ENCODE results near the gene TNFSF18. TPM values are rescaled to one million over a fixed set of nuclear protein-coding genes. Genes with fewer than 3 reads are reported as not detected.
"Not testable (repeated sequence)": the region's sequence is repeated elsewhere in the genome, so short reads cannot be mapped to it uniquely, and the experiment has no call there.

TNFSF18 gene
- polyA plus RNA-seq, 2 of the 4 experiments (the other 2 are of a cell fraction): not detected

GRCh38 chr1:173082913-173083312 is 32.2 kb upstream of the TNFSF18 start:
- ChIA-PET POLR2A (no interaction called here), CTCF (no interaction called here)
- ATAC-seq: no peak
- Histone ChIP-seq H3K4me3 (no peak overlapping the region), H3K9me3 (no peaks in the 10 kb centered on the region), H3K4me2 (no peak overlapping the region), H3K27ac (no peak overlapping the region), H3K4me1 (no peaks in the 10 kb centered on the region)
- no peak for DNase-seq (ENCODE audit: low read depth in 1 of 2, low spot score in 1 of 2)
- WGBS (ENCODE audit: missing lambda C conversion rate): 59% methylated on average over 1 of the region's 1 CpG
- no peak for TF ChIP-seq RFX5 (IDR thresholded peaks at IDR 0.05)
- FAIRE-seq: peak; percentile 18

- H3K9me3 ChIP-seq; ATAC-seq; DNase-seq (ENCODE audit: low read depth in 1 of 2, low spot score in 1 of 2); POLR2A ChIA-PET; H3K4me2 ChIP-seq; H3K27ac ChIP-seq; H3K4me3 ChIP-seq; CTCF ChIA-PET; H3K4me1 ChIP-seq; FAIRE-seq: not testable (repeated sequence)
- 78% methylated on average over 6 of the region's 6 CpGs for WGBS (ENCODE audit: missing lambda C conversion rate)
Observed at GRCh38 chr1:173074217-173074616, 23.5 kb upstream of the TNFSF18 start.

- no peak for DNase-seq (ENCODE audit: low read depth in 1 of 2, low spot score in 1 of 2)
- TF ChIP-seq HOXB5 (CRISPR knock-in tag; IDR thresholded peaks at IDR 0.05) (no peak), NR3C1 (IDR thresholded peaks at IDR 0.05) (no peak), KDM1A (IDR thresholded peaks at IDR 0.05; ENCODE audit: low read depth) (no peak), ZFP36 (IDR thresholded peaks at IDR 0.05; ENCODE audit: borderline replicate concordance, partially characterized antibody) (no peak), HDAC2 (IDR thresholded peaks at IDR 0.05) (no peak), REST (IDR thresholded peaks at IDR 0.05) (no peak), CHD4 (IDR thresholded peaks at IDR 0.05; ENCODE audit: borderline replicate concordance) (no peak), USF2 (IDR thresholded peaks at IDR 0.05) (no peak), RNF2 (IDR thresholded peaks at IDR 0.05; ENCODE audit: borderline replicate concordance, low read depth) (no peak), ZSCAN20 (CRISPR knock-in tag; IDR thresholded peaks at IDR 0.05) (no peak), HMGXB4 (CRISPR knock-in tag; IDR thresholded peaks at IDR 0.05; ENCODE audit: borderline replicate concordance) (no peak), SMC3 (IDR thresholded peaks at IDR 0.05) (no peak), MAX (IDR thresholded peaks at IDR 0.05) (no peak)
- TF ChIP-seq, protein P1, sequence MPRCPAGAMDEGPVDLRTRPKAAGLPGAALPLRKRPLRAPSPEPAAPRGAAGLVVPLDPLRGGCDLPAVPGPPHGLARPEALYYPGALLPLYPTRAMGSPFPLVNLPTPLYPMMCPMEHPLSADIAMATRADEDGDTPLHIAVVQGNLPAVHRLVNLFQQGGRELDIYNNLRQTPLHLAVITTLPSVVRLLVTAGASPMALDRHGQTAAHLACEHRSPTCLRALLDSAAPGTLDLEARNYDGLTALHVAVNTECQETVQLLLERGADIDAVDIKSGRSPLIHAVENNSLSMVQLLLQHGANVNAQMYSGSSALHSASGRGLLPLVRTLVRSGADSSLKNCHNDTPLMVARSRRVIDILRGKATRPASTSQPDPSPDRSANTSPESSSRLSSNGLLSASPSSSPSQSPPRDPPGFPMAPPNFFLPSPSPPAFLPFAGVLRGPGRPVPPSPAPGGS (IDR thresholded peaks at IDR 0.05): no peak
- WGBS (ENCODE audit: missing lambda C conversion rate): 73% methylated on average over 3 of the region's 3 CpGs
- no peak for FAIRE-seq
- Histone ChIP-seq H3K4me3 (no peak overlapping the region), H3K4me2 (no peak overlapping the region), H3K9me3 (no peaks in the 10 kb centered on the region), H3K4me1 (peaks cover 8% of the 10 kb centered on the region; the same call in 2 of the 3 replicates), H3K27ac (no peak overlapping the region)
- ChIA-PET CTCF (interaction anchor here (2.0 kb wide), 1 partner anchor 138 kb away, joined by 5 read pairs; no protein-coding TSS in a partner anchor), POLR2A (no interaction called here)
- no peak for ATAC-seq
Observed at GRCh38 chr1:173064011-173064410, 13.3 kb upstream of the TNFSF18 start.

Data from A549 (cell line).